GM20000 (cell line): ENCODE results near the gene RBM18.

Experiments
- DNase-seq: peaks from one replicate; pipeline ENCODE4 v3.0.0; 2012; ENCODE audit warnings: low spot score
- CTCF ChIP-seq: IDR thresholded peaks from 2 replicates; pipeline ENCODE4 v1.5.1; 2012; ENCODE audit warnings: mild to moderate bottlenecking, control low read depth; ENCODE audit errors: extremely low read depth, missing control alignments

RBM18 gene

DNA sequence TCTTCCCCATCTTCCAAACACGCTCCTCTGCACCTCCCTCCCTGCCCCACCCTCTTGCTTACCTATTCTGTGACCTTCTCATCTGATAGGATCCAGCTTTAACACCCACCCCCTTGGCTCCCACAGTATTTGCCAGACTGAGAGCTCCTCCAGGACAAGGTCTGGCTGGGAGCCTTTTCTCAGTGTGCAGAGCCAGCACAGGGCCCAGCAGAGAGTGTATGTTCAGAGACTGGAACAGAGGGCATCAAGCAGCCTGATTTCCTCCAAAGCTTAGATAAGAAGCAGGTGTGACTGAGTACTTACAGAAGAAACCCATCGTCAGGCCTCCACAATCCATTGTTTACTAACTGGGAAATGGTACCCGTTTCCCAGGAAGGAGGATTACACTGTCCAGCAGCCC, 62.5 kb downstream of the RBM18 start:
- TF ChIP-seq CTCF, result no peak
- no peak for DNase-seq

DNA sequence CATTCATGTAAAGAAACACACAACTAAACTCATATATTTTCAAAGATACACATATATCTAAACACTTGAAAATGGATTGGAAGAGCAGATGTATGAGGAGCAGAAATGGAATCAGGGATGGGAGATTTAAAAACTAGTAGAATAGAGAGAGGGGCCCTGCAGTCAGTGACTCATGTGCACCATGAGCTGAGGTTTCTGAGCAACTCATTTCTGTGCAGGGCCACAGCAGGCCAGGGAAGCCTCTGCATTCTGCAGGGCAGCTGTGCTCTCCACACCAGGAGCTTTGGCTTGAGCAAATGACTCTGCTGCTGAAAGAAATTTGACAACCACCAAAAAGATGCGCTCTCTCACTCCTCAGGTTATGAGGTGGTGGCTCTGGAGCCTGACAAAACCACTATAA, 63.0 kb downstream of the RBM18 start:
- TF ChIP-seq CTCF, result no peak

GRCh38 chr9:122200960-122201595, 63.6 kb downstream of the RBM18 start:
- TF ChIP-seq CTCF, result no peak
- DNase-seq, result no peak

More for the DNA sequence above, 63.0 kb downstream of the RBM18 start:
- DNase-seq, result no peak

DNA sequence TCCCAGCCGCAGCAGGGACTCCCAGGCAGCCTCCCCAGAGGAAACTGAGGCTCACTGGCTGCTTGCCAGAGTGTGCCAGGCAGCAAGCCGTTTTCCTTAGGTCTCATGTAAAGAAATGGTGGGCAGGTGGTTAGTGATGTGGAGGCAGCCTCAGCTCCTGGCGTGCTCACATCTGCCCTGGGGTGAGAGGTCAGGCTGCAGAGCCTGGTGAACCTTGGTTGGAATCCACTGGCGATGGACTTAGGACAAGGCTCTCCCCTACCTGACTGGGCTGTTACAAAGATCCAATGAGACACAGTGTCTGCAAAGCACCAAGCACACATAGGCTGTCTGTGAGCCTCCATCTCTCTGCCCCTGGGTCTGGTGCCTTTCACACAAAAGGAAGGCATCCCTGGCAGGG, 66.8 kb downstream of the RBM18 start:
- DNase-seq, result no peak
- no peak for TF ChIP-seq CTCF

- no peak for TF ChIP-seq CTCF
- DNase-seq, result no peak
These were observed 67.2 kb downstream of the RBM18 start for GRCh38 chr9:122197426-122197825.

DNA sequence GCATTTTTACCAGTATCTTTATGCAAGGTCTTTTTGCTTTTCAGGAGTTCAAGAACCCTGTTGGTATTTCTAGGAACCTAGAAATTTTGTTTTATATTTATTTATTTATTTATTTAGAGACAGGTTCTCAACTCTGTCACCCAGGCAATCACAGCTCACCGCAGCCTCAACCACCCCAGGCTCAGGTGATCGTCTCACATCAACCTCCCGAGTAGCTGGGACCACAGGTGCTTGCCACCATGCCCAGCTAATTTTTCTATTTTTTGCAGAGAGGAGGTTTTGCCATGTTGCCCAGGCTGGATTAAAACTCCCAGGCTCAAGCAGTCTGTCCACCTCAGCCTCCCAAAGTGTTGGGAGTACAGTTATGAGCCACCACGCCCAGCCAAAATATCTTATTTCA, 68.8 kb downstream of the RBM18 start:
- no peak for DNase-seq
- TF ChIP-seq CTCF, result no peak

- TF ChIP-seq CTCF, result no peak
- DNase-seq, result no peak
These were observed 71.0 kb downstream of the RBM18 start for GRCh38 chr9:122193651-122194050.
